ENCODE results near the gene NFX1.
"Not testable (repeated sequence)": the region's sequence is repeated elsewhere in the genome, so short reads cannot be mapped to it uniquely, and the experiment has no call there.

DNA sequence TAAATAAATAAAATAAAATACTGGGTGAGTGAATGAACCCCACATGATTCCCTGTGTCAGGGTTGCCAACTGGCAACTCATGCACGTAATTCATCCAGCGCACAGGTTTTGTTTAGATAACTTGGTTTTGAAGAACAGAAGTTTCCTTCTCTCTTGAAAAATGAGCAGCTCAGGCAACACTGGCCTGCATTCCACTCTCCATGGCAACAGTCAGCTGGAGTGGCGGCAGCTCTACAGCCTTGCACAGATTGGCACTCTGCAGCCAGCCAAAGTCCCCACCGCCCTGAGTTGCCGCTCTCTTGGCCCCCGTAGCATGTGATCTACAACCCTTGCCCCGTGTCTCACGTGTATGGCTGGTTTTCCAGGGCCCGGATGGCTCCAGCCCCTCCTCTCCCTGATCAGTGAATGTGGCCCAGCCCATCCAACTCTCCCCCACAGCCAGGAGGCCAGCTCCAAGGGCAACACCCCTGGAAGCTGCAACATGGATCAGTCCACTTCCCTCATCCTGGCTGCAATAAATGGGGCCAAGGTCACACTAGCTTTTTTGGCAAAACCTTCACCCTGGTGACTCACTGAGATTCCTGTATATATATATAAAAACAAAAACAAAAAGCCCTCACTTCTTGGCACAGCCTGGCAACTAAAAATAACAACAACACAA is 100.9 kb downstream of the NFX1 start:
- TF ChIP-seq CTCF, POLR2A (IDR thresholded peaks at IDR 0.05): not testable (repeated sequence)

All from right lobe of liver (tissue), 4 donors.